ENCODE measurements around the gene PUS1.

DNA sequence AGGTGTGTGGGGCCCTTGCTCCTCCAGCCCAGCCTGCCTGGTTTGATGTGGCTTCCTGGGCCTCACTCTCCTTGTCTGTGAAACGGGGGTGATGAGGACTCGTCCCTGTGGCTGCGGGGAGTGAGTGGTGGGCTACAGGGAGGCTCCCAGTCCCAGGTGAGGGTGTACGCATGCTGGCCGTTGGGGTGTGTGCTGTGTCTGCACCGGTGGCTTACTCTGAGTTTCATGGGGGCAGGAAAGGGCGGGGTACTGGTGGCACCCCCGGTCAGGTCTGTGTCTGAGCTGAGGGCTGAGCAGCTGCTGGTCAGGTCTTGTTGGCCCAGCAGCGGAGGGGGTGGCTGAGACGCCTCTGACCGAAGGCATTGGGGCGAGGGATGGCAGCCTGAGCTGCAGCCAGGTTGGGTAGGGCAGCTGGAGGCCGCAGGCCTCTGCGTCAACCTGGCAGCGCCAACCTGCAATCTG is 23.4 kb upstream of the PUS1 start:
- TF ChIP-seq, protein P1, sequence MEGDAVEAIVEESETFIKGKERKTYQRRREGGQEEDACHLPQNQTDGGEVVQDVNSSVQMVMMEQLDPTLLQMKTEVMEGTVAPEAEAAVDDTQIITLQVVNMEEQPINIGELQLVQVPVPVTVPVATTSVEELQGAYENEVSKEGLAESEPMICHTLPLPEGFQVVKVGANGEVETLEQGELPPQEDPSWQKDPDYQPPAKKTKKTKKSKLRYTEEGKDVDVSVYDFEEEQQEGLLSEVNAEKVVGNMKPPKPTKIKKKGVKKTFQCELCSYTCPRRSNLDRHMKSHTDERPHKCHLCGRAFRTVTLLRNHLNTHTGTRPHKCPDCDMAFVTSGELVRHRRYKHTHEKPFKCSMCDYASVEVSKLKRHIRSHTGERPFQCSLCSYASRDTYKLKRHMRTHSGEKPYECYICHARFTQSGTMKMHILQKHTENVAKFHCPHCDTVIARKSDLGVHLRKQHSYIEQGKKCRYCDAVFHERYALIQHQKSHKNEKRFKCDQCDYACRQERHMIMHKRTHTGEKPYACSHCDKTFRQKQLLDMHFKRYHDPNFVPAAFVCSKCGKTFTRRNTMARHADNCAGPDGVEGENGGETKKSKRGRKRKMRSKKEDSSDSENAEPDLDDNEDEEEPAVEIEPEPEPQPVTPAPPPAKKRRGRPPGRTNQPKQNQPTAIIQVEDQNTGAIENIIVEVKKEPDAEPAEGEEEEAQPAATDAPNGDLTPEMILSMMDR (conservative IDR thresholded peaks at IDR 0.05; ENCODE audit: low read length), result no peak
- no peak for TF ChIP-seq EZH2phosphoT487 (IDR thresholded peaks at IDR 0.05; ENCODE audit: borderline replicate concordance, low read depth, low read length)
